Left ventricle myocardium inferior (tissue), 1 donor: ENCODE data around the gene KCNMA1. TPM values are rescaled to one million over a fixed set of nuclear protein-coding genes. Genes with fewer than 3 reads are reported as not detected.

Source experiments
- DNase-seq: peaks from one replicate; pipeline ENCODE4 v3.0.0-alpha.2; 2020
- H3K27ac ChIP-seq: fragments of 200-600 bp; replicated peaks from 2 replicates; pipeline ENCODE4 v1.8.0; 2021
- H3K27me3 ChIP-seq: fragments of 200-600 bp; 2 replicates; pipeline ENCODE4 v1.8.0; 2021; ENCODE audit warnings: low read depth
- H3K36me3 ChIP-seq: fragments of 200-600 bp; 2 replicates; pipeline ENCODE4 v1.8.0; 2021
- H3K4me1 ChIP-seq: fragments of 200-600 bp; 2 replicates; pipeline ENCODE4 v1.8.0; 2021
- H3K4me3 ChIP-seq: fragments of 200-600 bp; 2 replicates; pipeline ENCODE4 v1.8.0; 2021; ENCODE audit warnings: mild to moderate bottlenecking, moderate library complexity
- H3K9me3 ChIP-seq: fragments of 200-600 bp; replicated peaks from 2 replicates; pipeline ENCODE4 v1.8.0; 2021
- intact Hi-C: fragments of 100-400 bp; cut with micrococcal nuclease; formaldehyde crosslinking; loops from one replicate; pipeline ENCODE4 v1.11.0; 2022
- total RNA-seq: library from RNA; stranded (reverse); fragmentation: NEBNext Ultra II Directional; extraction: Animal tissue kit (Norgen Biotek cat#: 25700); gene quantifications from one replicate; pipeline ENCODE4 v1.2.1, GENCODE V29; 2021
- TF ChIP-seq, protein P1 (sequence below): fragments of 200-600 bp; IDR thresholded peaks from 2 replicates; pipeline ENCODE4 v1.8.0; 2021; ENCODE audit warnings: antibody characterized with exemption, mild to moderate bottlenecking, borderline replicate concordance
- donor health status: DM: no; HTN: yes; CAD: no; lungs with severe emphysema.

KCNMA1 gene
- total RNA-seq, 1 donor from 2014 or later, result 1.8 TPM

- peaks cover 5% of the 10 kb centered on the region for H3K9me3 ChIP-seq
- DNase-seq, result no peak
- H3K27me3 ChIP-seq, result no peaks in the 10 kb centered on the region
- intact Hi-C loops, result no loop called here
- H3K27ac ChIP-seq, result no peak overlapping the region
- no peak overlapping the region for H3K4me3 ChIP-seq
- H3K4me1 ChIP-seq, result peaks cover 15% of the 10 kb centered on the region
- TF ChIP-seq, protein P1, sequence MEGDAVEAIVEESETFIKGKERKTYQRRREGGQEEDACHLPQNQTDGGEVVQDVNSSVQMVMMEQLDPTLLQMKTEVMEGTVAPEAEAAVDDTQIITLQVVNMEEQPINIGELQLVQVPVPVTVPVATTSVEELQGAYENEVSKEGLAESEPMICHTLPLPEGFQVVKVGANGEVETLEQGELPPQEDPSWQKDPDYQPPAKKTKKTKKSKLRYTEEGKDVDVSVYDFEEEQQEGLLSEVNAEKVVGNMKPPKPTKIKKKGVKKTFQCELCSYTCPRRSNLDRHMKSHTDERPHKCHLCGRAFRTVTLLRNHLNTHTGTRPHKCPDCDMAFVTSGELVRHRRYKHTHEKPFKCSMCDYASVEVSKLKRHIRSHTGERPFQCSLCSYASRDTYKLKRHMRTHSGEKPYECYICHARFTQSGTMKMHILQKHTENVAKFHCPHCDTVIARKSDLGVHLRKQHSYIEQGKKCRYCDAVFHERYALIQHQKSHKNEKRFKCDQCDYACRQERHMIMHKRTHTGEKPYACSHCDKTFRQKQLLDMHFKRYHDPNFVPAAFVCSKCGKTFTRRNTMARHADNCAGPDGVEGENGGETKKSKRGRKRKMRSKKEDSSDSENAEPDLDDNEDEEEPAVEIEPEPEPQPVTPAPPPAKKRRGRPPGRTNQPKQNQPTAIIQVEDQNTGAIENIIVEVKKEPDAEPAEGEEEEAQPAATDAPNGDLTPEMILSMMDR, result no peak
- H3K36me3 ChIP-seq, result no peaks in the 10 kb centered on the region
Measured at GRCh38 chr10:77010430-77010829, 627.2 kb downstream of the KCNMA1 start.

- intact Hi-C loops, result no loop called here
- DNase-seq, result no peak
- Histone ChIP-seq H3K27me3 (no peaks in the 10 kb centered on the region), H3K36me3 (no peaks in the 10 kb centered on the region), H3K9me3 (peaks cover 5% of the 10 kb centered on the region), H3K27ac (no peak overlapping the region), H3K4me1 (peaks cover 11% of the 10 kb centered on the region), H3K4me3 (no peak overlapping the region)
- TF ChIP-seq, protein P1, result no peak
Measured at GRCh38 chr10:77007834-77008233, 629.8 kb downstream of the KCNMA1 start.

DNA sequence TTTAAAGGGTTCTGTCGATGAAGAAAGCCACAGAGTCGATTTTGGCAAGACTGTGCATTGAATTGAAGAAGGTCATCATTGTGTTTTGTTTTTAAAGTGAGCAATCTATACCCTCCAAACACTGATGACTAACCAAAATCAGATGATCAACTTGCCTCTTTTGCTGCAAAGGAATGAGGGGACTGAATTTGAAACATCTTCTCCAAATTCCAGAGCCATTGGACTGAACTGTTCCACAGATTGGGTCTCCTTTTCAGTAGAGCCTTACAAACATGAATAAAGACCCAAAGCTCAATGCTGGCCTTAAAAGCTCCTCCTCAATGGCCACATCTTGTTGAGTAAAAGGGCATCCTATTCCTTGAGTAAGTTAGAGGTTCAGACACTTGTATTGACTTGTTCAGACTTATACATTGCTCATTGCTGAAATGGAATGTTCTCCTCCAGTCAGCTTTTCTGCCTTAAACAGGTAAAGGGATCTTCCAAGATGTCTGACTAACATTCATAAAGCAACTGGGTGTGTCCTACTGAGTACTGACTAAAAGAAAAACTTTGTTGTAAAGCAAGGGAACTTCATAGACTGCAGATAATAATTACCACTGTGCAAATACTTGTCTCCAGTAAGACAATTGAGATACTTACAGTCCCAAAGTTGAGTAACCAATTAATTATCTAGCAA is 630.6 kb downstream of the KCNMA1 start:
- H3K36me3 ChIP-seq, result no peaks in the 10 kb centered on the region
- no peak overlapping the region for H3K4me3 ChIP-seq
- no peak for DNase-seq
- TF ChIP-seq, protein P1, result no peak
- H3K27ac ChIP-seq, result no peak overlapping the region
- intact Hi-C loops, result no loop called here
- H3K27me3 ChIP-seq, result no peaks in the 10 kb centered on the region
- peaks cover 2% of the 10 kb centered on the region for H3K4me1 ChIP-seq
- peaks cover 5% of the 10 kb centered on the region for H3K9me3 ChIP-seq

- intact Hi-C loops, result no loop called here
- H3K27ac ChIP-seq, result no peak overlapping the region
Measured at GRCh38 chr10:77005871-77006270, 631.7 kb downstream of the KCNMA1 start.

DNA sequence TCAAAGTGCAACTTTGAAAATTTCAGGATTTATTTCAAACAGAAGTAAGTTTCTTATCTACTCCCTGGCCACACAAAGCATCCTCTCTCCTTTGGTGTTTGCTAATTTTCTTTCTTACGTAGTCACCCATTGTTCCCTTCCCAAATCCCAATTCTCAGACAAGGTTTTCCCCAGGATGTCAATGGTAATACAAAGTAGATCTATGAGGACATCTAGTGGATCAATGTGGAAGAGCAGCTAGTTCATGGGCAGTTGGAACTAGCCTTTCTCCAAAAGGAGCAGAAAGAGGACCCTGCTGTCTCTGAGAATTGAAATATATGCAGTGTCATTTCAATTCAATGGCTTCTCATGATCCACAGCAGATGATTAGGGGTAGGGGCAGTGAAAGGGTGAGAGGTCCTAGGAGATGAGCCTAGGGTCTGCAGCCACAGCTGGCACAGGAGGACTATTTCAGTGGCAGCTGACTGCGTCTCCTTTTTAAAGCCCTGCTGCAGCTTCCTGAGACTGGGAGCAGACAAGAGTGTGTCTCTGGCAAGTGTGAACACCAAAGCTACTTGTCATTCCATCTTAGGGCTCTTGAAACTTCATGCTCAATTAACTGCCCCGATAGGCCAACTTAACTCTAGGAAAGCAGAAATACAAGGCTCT is 632.6 kb downstream of the KCNMA1 start:
- TF ChIP-seq, protein P1, result peak; percentile 86
- H3K27ac ChIP-seq, result no peak overlapping the region
- H3K36me3 ChIP-seq, result no peaks in the 10 kb centered on the region
- peaks cover 5% of the 10 kb centered on the region for H3K9me3 ChIP-seq
- no peaks in the 10 kb centered on the region for H3K27me3 ChIP-seq
- no peaks in the 10 kb centered on the region for H3K4me1 ChIP-seq
- intact Hi-C loops, result no loop called here
- DNase-seq, result no peak
- no peak overlapping the region for H3K4me3 ChIP-seq

More at GRCh38 chr10:77005871-77006270, 631.7 kb downstream of the KCNMA1 start:
- TF ChIP-seq, protein P1, result no peak
- Histone ChIP-seq H3K4me3 (no peak overlapping the region), H3K9me3 (peaks cover 5% of the 10 kb centered on the region), H3K27me3 (no peaks in the 10 kb centered on the region), H3K4me1 (no peaks in the 10 kb centered on the region), H3K36me3 (no peaks in the 10 kb centered on the region)
- no peak for DNase-seq
